Skin of body (tissue), 2 donors: ENCODE results near the gene LRP1B. TPM values are rescaled to one million over a fixed set of nuclear protein-coding genes. Genes with fewer than 3 reads are reported as not detected.
A peak's percentile ranks its signal among the peaks of the same experiment; 100 is the strongest.
"Not testable (repeated sequence)": the region's sequence is repeated elsewhere in the genome, so short reads cannot be mapped to it uniquely, and the experiment has no call there.

ENCODE experiments used
- DNase-seq: peaks from one replicate; lab custom pipeline; 2025; lab: John Stamatoyannopoulos, UW
- total RNA-seq: library from RNA; depleted of rRNA; stranded (reverse); fragments of >200 nt; gene quantifications from one replicate; pipeline ENCODE4 v1.2.3, GENCODE V29; 2014

The LRP1B gene
- total RNA-seq, 1 donor from 2014 or later: 1.7 TPM

DNA sequence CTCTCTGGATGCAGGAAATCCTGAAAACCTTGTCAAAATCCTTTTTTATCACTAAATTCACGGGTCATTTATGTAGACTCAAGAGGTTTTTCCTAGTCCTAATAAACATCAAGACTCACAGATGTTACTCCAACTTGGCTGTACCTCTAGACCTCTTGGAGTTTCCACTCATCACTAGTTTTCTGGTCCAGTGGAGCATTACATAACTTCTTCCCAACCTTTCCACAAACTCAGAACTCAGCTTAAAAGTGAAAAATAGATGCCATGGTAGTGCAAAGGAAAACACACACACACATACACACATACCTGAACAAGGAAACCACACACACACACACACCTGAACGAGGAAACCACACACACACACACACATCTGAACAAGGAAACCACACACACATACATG lies 807.2 kb downstream of the LRP1B start:
- DNase-seq: no peak

DNA sequence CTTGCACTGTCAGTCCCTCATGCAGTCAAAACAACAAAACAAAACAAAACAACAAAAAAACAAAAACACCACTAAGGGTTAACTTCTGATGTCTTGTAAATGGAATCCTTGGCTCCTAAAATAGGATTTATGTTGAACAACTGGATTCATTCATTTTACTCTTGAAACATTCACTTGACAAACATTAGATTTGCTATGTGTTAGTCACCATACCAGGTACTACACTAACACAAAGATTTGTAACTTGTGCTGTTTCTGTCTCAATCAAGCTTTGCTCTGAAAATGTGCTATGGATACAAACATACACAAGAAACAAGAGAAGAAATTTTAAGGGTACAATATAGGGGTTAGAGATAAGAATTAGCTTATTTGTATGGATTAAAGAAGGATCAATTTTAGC lies 812.8 kb downstream of the LRP1B start:
- DNase-seq: no peak

DNA sequence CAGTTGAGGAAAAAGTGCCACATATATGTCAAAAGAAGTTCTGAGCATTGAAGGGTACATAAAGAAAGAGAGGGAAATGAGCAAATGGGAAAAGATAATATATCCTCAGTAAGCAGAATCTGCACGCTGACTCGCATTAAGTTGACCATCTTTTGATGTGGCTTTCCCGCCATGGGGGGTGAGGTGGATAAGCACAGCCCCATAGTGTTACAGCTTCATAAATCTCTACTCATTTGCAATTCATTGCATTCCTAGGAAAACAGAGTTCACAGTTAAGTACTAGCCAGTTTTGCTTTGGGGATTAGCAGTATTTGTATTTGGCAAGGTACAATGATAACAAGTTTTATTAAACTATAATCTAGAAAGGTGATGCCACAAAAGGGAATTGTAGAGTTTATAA lies 814.2 kb downstream of the LRP1B start:
- no peak for DNase-seq

DNA sequence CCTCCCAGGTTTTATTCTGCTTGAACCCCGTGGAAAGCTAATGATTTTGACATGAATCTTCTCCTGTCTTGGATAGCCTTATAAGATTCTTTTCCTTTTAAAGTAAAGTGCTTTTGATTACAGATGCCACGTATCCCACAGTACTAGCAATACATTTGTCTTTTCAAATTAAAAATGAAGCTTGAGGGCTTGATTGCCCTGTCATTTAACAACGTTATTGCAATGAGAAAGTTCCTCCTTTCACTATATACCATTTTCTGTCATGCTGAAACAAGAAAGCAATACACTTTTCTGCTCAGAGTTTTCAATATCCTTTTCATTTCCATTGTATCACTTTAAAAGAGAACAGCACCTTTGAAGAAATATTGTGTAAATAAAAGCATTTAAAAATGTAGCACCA lies 814.7 kb downstream of the LRP1B start:
- no peak for DNase-seq

DNA sequence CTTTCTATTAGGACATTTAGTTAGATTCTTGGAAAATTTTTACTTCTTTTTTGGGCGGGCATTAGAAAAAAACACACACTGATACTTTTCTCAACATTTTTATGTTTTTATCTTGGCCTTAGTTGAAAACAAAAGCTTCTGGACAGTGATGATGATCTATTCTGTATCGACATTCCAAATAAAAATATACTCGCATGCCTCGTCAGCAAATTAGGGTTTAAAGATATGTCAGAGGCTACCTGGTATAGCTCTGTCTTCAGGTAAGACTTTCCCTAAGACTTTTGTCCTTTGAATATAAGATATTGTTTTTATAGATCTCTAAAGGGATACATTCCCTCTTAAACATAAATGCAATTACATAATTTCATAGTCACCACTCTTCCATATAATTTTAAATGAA lies 816.8 kb downstream of the LRP1B start:
- no peak for DNase-seq

DNA sequence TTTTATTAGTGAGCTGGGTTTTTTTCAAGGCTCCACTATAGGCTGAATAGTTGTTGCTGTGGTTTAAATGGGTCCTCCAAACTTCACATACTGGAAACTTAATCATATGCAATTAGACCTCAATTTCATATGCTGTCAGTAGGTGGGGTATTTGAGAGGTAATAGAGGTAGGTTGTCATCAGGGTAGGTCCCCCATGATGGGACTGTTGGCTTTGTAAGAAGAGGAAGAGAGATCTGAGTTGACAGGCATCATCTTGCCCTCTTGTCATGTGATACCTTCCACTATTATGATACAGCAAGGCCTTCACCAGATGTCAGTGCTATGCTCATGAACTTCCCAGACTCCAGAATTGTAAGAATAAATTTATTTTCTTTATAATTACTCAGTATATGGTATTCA lies 819.4 kb downstream of the LRP1B start:
- DNase-seq: no peak

DNA sequence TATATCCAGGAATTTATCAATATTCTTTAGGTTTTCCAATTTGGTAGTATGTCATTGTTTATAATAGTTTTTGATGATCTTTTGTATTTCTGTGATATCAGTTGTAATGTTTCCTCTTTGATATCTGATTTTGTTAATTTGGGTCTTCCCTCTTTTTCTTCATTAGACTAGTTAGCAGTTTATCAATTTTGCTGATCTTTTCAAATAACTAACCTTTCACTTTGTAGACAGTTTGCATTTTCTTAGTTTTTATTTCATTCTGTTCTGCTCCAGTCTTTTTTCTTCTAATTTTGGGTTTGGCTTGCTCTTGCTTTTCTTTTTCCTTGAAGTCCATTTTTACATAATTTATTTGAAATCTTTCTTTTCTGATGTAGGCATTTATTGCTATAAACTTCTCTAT lies 824.4 kb downstream of the LRP1B start:
- DNase-seq: no peak

DNA sequence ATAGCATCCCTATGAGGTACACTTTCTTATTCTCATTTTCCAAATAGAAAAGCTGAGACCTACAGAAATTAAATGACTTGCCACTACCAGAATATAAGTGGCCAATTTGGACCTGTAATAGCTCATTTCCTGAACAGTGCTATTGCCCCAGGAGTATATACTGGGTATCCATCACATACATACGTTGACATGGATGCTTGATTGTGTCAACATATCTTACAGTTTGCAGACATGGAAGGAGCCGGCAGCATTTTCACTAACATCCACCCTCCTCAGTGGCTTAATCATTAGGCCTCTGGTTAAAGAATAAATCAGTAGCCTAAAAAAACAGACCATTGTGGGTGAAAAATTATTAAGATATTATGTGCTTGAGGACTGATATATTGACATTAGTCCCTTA lies 829.3 kb downstream of the LRP1B start:
- no peak for DNase-seq

DNA sequence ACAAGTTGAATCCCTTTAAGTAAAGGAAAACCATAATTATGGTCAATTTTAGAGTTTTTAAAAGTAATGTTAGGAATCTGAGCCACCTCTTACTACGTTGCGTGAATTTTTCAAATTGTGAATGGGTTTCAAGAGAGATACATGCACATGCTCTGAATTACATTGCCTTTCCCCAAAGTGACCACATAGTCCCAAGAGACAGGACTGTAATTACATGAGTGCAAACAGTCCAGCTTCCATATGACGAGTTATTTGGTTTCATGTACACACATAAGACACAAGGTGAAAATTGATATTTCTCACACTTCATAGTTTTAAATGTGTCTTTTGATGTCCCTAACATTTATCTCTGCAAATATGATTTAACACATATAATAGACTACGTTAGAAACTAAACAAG lies 850.8 kb downstream of the LRP1B start:
- DNase-seq: no peak

DNA sequence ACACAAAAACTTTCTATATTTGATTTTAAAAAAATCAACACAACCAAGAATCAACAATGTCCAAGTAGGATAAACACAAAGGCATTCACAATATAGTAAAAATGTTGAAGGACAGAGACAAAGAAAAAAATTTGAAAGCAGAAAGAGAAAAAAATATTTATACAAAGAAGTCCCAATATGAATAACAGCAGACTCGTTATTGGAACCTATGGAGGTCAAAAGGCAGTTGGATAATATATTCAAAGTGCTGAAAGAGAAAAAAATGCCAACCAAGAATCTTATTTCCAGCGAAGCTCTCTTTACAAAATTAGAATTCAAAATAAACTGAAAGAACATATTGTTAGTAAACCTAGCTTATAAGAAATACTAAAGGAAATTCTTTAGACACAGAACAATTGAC lies 859.5 kb downstream of the LRP1B start:
- no peak for DNase-seq

DNA sequence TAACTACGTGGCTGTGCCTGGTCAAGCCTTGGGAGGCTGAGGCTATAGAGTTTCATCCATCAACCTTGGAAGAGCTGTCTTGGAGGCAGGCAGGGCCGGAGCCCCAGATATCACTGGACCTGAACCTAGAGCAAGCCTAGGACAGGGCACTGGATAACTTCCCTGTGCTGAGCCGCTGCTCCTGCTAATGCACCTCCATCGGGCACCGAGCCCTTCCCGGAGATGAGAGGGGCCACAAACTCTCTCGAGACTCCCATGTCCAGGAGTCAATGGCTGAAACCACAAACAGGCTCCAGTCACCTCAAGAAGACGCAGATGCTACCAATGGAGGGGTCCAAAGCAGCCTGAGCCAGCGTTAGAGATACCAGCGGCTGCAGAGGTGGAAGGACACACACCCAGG lies 866.0 kb downstream of the LRP1B start:
- DNase-seq: no peak

DNA sequence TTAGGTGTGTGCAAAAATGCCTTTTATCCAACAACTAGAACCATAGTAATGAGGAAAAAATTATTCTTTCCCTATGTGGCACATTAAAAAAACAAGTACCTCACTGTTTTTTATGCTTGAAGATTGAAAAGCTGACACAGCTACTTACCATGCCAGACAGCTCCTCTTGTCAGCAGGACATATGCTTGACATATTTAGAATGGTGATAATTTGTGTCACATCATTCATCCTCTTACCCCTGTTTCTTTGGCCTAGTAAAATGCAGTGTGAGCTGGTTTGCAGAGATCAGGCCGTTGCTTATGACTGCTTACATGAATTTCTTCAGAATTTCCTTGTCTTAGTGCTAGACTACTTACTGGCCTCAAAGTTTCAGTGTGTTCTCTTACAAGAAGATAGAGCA lies 869.9 kb downstream of the LRP1B start:
- DNase-seq: peak; percentile 17

DNA sequence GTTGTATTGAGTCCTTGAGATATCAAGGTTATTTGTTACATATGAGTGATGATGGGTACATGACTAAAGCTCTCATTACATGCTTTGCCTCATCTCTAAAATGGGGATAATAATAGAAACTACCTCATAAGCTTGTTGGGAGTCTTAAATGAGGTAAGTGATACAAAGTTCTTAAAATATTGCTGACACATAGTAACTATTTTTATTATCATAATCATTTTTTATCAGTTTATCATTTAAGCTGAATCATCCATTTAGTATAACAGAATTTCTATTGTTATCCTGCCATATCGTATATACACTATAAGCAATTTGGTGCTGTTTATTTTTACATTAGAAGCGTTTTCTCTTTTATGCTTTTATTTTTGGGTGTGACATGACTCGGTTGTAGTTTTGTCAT lies 871.1 kb downstream of the LRP1B start:
- DNase-seq: no peak

DNA sequence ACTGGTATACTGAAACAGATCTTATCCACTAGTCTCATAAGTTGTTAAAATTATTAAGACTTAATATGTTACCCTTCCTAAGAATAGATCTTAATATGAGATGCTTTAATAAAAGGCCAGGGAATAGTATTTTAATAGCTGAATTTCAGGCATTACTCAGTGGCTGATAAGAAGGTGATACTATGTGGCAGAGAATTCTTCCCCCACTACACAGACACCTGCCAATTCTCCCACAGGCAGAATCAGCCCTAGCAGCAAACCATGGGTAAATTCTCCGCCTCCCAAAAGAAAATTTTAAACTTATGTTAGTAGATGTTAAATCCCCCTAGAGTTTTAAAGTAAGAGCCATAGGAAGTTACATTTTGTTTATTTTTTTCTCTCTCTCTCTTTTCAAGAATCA lies 888.8 kb downstream of the LRP1B start:
- DNase-seq: no peak

DNA sequence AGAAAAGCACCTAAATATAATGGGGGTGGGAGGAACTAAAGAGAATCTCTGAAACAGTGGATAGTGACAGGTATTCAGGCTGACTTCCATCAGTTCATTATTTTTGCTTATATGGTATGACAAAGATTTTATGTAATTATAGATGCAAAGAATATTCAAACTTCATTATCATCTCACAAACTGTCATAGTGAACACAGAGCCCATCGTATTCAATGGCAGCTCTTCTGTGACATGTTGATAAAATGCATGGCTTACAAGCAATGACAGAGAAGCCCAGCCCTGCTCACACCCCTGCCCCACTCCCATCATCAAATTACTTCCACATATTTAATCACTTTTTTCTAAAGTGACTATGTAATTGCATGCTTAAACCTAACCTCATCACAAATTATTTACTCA lies 904.3 kb downstream of the LRP1B start:
- no peak for DNase-seq

DNA sequence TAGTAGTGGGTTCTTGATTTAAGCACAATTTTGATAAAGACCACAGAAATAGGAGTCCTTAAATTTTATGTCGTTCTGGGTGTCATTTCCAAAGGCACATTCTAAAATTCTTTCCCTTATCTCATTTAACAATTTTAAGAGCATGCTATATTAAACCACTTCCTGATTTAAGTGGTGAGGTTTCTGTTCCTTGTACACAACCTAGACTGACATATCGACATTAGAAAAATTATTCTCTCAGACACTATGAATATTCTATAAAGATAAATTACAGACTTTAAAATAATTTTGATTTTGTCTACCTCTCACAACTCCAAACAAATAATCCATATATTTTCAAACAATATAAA lies 923.8 kb downstream of the LRP1B start:
- DNase-seq: no peak

DNA sequence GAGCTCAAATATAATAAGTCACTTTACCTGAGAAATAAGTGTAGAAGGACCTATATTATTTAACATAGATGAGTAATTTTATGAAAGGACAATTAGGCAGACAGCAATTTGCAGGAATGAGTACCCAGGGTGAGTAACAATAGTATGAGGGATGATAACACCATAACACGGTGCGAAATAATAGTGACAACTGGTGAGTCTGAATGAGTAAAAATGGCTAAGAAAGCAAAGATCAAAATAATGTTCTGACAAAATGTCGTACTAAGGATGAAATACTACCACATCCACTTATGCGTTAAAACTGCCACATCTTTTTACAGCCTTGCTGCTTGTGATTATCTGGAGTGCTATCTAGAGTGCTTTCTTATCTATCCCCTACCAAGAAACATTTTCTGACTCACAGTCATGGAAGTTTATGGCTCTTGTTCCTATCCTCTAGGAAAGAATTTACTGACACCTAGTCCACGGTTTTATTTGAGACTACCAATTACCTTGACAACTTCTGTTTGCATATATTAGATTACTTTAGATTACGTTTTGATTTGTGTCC lies 929.7 kb downstream of the LRP1B start:
- DNase-seq: no peak

DNA sequence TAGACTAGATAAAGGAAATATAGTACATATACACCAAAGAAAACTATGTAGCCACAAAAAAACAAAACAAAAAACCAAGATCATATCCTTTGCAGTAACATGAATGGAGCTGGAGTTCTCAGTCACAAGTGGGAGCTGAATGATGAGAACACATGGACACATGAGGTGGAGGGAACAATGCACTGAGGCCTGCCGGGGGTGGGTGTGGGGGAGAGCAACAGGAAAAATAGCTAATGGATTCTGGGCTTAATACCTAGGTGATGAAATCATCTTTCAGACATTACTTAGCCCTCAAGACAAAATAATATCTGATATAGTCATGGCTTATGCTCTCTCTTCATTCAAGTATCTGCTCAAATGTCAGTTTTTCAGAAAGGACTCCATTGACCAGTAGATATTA lies 930.6 kb downstream of the LRP1B start:
- no peak for DNase-seq

DNA sequence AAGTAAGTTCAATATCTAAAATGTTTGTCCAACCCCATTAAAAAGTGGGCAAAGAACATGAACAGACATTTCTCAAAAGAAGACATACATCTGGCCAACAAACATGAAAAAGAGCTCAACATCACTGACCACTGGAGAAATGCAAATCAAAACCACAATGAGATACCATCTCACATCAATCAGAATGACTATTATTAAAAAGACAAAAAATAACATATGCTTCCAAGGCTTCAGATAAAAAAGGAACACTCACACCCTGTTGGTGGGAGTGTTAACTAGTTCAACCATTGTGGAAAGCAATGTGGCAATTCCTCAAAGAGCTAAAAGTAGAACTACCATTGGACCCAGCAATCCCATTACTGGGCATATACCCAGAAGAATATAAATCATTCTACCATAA lies 931.1 kb downstream of the LRP1B start:
- no peak for DNase-seq

DNA sequence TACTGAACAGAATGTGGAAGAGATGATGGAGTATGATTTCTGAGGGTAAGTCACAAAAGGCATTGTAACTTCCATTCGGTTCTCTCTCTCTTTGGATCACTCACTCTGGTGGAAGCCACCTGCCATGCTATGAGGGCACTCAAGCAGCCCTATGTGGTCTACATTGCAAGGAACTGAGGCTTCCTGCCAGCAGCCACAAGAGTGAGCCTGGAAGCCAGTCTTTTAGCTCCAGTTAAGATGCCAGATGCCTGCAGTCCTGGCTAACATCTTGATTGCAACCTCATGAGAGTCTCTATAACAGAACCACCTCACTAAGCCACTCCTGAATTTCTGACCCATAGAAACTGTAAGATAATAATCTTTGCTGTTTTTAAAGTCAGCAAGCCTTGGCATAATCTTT lies 935.7 kb downstream of the LRP1B start:
- DNase-seq: no peak

DNA sequence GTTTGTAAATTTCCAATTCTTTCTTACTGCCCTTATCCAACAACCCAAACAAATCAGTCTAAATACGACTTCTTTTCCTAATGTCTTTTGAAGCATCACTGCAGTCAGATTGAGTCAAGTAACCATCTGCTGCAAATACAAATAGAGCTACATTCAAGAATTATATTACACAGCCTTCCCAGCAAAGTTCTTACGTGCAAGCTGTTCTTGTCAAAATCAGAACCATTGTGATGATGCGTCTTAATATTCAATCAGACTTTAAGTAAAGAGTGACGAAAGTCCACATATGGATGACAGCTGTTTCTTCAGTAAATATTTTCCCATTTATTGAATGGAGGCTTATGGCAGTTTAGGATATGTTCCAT lies 943.8 kb downstream of the LRP1B start:
- peak; percentile 91 for DNase-seq

DNA sequence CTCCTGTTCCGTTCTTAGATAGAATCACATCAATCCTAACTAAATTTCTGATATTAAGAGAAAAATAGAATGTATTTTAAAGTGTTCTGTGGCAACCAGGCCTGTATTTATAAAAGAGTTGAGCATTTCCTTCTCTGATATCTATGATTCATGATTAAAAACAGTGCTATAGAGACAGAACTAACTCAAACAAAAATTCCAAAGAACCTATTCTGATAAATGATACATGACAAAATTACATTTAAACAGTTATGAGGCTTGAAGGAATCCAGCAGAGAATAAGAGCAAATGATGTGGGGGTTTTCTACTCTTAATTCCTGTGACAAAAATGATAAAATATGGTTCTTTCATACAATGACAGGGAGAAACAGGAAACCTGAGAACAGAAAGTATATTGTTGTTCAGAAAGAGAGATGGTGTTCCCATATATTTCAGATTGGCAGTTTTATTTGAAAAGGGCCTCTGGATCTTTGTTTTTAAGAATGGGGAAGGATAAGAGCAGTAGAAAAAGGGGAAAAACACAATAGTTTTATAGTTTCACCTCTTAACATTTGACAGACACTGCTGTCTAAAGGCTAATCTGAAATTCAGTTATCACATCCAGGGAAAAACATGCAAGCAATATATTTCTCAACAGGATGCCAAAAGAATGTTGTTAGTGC lies 944.3 kb downstream of the LRP1B start:
- no peak for DNase-seq

DNA sequence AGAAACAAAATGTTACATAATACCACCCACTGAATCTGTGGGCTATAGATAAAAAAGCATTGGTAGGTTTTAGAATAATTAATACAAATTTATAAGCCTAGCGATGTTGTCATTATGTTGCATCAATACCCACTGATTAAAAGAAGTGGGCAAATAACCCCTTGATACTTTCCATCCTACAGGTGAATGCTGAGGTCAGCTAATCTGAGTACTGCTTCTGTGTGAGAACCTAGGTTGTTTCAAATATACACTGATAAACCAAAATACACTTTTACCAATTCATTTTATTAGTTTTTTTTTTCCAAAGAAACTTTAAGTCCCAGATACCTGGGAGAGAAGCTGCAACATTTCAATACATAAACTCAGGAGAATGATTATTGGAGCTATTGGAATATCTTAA lies 948.6 kb downstream of the LRP1B start:
- no peak for DNase-seq

DNA sequence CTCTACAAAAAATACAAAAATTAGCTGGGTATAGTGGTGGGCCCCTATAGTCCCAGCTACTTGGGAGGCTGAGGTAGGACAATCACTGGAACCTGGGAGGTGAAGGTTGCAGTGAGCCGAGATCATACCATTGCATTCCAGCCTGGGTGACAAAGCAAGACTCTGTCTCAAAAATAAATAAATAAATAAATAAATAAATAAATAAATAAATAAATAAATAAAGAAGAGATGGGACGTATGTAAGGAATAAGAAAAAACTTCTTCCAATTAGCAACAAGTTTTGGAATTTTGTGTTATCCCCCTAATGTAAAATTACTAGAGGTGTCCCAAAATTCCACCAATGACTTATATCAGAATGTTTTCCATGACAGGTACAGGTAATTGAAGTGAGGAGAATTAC lies 961.7 kb downstream of the LRP1B start:
- not testable (repeated sequence) for DNase-seq
